ENCODE data around the gene LUM.

The LUM gene

DNA sequence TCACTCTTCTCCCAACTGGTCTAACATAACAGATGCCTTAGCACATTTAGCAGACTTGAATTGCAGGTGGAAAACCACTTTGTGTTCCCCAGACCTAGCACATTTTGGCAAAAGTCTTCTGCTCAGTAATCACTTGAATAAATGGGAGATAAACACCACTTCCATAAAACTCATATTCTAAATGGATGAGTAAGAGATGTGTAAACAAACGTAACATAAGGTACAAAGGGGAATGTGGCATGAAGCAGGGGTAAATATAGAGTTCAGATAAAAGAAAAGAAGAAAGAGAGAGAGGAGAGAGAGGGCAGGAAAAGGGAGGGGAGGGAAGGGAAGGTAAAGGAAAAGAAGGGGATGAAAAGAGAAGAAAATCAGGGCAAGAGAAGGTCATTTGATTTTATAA lies 36.4 kb downstream of the LUM start:
- in situ Hi-C loops (cut with MboI; ENCODE audit: low sequenced_read_pairs): no loop called here

DNA sequence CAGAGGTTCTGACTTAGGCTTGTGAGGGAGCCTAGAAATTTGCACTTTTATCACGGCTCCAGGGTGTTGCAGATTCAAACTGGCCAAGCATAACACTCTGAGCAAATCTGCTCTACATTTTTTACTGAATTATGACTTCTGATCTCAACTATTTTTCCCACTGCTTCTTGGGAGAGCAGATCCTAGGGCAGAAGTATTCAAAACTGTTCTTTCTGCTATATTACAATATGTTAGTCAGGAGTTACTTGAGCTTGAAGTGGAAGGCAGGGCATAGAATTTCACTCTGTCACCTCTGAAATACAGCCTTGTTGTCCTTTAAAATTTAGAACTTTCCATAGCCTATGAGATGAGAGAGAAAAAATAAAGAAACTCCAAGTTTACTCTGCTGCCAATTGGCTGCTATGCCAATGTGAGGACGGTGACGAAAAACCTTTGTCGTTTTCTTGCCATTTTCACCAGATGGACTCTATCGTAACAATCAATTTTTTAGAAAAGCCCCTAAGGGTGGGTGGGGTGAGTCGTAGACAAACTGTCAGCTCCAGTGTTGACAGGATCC lies 37.1 kb downstream of the LUM start:
- in situ Hi-C loops (cut with MboI; ENCODE audit: low sequenced_read_pairs): no loop called here

DNA sequence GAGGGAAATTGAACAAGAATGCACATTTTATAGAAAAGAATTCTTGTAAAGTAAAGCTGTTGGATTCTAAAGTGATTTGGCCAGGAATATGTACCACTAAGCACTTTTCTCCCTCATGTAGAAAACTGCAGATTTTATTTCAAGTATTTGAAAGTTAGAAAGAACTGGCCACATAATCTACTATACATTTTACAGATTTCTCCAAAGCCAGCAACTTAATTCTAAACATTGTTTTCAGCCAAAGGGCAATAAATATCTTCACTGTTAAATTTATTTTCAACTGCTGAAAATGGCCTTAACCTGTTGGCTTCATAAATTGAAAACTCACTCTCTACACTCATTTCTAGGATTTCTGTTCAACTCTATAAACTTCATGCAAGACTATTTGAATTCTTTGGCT lies 37.9 kb downstream of the LUM start:
- in situ Hi-C loops (cut with MboI; ENCODE audit: low sequenced_read_pairs): no loop called here

DNA sequence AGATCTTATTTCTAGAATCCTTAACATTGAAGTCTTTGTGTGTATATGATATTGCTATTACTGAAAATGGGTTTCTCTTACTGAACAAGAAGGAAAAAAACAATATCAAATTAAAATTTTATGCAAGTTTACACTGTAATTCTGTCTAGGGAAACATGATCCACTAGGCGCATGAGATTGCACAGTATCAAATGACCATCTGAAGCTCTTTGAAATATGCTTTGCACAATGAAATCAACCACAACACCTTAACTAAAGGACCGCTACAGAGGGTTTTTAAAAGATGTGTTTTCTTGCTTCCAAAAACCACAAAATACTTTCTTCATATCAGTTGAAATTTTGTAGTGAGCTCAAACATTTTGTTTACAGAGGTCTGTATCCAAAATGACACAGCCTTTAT lies 38.4 kb downstream of the LUM start:
- in situ Hi-C loops (cut with MboI; ENCODE audit: low sequenced_read_pairs): no loop called here

DNA sequence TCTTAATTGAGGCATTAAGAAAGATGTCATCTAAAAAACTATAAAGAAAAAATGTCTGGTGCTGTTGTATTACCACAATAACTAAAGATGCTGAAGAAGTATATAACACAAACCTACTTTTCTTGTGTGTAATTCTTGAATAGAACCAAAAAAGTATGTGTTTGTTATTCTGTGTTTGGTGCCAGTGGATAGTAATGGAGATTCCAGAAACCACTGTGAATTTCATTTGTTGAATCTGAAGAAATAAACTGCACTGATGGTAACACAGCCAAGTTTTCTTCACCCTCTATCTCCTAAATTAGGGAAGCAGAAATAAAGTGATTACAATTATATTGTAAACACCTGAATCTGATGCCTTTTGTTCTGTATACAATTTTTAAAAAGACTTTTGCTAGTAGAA lies 40.4 kb downstream of the LUM start:
- in situ Hi-C loops (cut with MboI; ENCODE audit: low sequenced_read_pairs): no loop called here

DNA sequence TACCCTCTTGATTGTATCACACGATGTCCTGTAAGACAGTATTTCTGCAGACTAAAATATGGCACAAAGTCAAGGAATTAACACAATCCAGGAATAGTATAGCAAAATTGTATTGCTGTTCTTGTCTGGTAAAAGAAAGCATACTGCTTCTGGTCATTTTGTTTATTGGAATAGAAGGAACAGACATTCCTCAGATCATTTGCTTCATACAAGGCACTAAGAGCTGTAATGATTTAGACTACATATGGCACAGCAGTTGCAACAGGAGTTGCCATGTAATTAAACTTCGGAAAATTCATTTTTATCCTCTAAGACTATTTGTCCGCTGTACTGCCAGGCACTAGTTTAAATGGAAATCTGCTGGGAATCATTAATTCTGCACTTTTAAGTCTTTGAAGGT lies 45.9 kb downstream of the LUM start:
- in situ Hi-C loops (cut with MboI; ENCODE audit: low sequenced_read_pairs): no loop called here

DNA sequence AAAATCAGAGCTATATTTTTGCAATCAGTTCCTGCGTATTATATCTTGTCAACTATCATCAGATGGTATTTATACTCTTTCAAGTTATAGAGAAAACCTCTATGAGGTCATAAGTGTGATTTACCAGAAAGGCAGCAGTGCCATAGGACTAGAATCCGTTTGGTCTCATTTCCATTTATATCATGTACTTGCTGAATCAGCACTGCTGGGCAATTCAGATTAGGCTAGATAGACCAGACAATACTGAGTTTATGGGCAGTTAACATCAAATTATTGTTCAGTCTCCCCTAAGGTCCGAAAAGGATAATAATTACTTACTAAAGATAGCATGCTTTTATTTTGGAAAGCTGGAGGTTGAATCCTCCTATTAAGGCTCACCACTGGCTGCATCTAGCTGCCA lies 46.7 kb downstream of the LUM start:
- in situ Hi-C loops (cut with MboI; ENCODE audit: low sequenced_read_pairs): no loop called here

DNA sequence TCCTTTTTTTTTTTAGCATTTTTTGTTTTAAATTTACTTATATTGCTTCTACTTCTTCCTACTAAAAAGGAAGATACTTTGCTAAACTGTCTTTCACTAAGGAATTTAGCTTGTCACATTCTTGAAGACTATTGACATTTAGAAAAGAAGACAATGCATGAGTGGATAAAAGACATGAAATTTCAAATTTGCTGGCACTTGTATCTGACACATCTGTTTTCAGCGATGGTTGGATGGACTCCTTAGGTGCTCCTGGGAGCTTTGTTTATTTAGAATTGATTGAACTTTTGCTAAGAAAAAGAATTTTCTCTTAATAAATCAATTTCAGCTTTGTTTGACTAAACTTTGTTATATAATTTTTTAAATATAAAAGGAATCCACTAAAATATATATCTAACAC lies 50.2 kb downstream of the LUM start:
- in situ Hi-C loops (cut with MboI; ENCODE audit: low sequenced_read_pairs): no loop called here

DNA sequence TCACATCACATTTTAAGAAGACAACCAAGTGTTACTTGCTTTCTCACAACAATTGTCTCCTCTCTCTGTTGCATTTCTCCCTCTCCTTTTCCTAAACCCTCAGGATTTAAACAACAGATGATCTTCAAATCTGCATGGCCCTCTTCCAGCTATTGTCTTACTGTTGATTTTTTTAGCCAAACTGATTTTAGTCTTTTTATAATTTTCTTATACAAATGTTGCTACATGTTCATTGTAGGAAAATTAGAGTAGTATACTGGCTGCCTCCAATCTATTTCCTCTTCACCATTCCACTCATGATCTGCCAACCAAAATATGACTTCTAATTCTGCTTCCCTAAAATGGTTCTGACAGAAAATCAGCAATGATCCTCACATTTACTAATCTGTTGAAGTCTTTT lies 52.1 kb downstream of the LUM start:
- in situ Hi-C loops (cut with MboI; ENCODE audit: low sequenced_read_pairs): no loop called here

DNA sequence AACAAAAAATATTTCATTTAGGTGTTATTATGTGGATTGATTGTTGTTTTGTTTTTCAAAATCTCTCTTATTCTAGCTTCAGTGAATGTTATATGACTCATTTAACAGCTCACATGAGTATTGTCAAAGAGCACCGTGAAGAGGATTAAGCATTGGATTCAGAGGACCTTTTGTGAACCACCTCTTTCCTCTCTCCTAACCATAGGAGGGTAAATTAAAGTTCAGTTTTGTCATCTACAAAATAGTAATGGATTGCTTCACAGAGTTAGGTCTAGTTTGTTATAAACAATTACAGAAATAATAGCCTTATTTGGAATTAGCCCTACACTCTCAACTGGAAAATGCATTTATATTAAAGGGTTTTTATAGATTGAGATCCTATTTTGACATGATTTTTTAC lies 52.5 kb downstream of the LUM start:
- in situ Hi-C loops (cut with MboI; ENCODE audit: low sequenced_read_pairs): no loop called here

DNA sequence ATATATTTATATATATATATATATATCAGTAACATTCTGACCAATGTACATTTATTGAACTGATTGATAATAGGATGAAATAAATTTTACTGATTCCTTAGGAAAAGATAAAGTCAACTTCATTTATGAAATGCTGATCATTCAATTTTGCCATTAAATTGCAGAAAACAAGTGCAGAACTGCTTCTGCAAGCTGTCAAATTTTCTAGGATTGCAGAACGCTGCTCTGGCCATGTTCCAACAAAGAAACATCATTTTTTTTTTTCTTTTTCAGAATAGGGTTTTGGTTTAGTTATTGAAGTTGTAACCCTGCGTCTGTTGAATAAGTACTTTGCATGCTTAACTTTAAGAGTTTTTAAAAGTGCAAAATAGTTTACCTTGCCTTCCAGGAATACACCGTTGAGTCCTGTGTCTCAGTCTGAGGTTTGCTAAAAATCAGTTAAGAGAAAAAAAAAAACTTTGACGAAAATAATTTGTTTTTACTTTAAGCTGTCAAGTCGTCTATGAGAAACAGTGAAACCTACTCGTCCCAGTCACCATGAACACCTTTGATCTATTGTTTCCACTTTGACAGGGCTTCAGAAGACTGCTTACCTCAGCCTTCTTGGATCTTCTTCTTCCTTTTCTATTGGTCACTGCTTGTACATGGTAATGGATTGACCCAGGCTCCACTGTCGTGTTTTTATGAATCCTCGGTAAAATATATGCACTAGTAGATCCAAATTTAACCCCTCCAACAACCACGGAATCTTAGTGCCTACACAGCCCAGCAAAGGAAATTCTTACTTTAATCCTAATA lies 53.7 kb downstream of the LUM start, which contains the start of gene KERA:
Gene KERA, minus strand, starts transcription at position 657 of the 798 bp plus-strand sequence. CDS start 1,743 bp downstream, outside the sequence.
- in situ Hi-C loops (cut with MboI; ENCODE audit: low sequenced_read_pairs): no loop called here

DNA sequence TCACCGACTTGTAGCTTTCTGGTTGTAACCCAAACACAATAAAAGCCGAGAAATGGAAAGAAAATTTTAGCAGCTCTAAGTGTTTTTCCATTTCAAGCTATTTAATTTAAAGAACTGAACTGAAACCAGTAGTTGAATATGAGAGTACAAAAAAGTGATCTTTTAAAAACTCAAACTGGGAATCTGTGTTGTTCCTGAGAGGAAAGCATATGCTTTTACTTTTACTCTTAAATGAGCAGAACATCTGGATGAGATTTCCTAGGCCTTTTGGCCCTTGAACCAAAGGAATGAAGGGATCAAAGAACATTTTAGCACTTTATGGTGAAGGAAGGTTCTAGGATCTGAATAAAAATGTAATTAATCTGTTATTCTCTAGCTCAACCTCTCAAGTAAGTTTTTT lies 54.8 kb downstream of the LUM start:
- in situ Hi-C loops (cut with MboI; ENCODE audit: low sequenced_read_pairs): no loop called here

DNA sequence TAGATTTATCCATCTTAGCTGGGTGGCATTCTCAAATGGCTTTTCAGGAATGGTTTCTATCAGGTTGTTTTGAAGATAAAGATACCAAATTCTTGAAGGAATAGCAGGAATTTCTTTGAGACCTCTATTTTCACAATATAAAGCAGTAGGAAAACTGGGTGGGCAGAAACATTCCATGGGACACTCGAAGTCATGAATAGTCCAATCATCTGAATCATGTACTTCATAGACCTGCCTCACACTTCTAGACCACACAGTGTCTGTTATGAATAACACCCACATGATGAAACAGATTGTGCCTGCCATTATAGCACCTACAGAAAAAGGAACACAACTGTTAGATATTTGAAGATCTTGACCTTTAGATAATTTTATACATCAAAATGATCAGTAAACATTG lies 55.3 kb downstream of the LUM start:
- in situ Hi-C loops (cut with MboI; ENCODE audit: low sequenced_read_pairs): no loop called here

DNA sequence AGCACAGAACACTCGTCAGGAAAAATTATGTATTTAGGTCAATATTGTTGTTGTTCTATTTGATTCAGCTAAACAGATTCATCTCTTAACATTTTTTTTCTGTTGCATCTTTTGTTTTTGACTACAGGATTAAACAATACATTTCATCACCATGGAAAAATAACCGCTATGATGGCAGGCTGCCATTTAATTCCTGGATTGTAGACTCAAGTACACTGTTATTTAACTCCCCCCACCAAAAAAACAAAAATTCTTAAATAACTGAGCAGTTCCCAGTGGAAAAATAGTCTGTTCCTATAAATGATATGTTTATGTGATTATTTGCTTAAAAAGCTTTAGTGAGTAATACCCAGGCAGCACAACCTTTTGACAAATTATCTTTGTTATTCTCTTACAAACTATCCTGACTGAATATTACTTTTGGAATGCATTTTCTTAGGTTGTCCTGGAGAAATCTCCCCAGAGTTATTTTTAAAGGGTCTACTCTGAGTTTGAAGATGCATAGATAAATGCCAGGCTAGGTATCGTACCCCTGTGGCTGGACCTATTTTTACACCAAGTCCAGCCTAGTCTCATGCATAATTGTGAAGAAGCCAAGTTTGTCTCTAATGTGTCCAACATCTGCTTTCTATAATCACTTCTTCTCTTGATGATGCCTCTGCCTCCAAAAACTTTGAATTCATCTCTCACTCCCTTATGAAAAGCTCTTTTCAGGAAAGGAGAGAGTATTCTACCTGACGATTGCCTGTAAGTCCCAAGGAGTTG lies 57.2 kb downstream of the LUM start:
- in situ Hi-C loops (cut with MboI; ENCODE audit: low sequenced_read_pairs): no loop called here
